Measurements from ENCODE around the gene FHIT.

- no peak for TF ChIP-seq REST (IDR thresholded peaks at IDR 0.05; ENCODE audit: insufficient read depth in 1 of 2, low read depth in 2 of 2, low read length in 2 of 2)
- no peak for TF ChIP-seq POLR2AphosphoS5 (IDR thresholded peaks at IDR 0.05; ENCODE audit: low read depth, low read length)
- no peak for TF ChIP-seq SIN3A (IDR thresholded peaks at IDR 0.05; ENCODE audit: borderline replicate concordance, insufficient read depth, low read length)
- no peak for TF ChIP-seq TAF1 (IDR thresholded peaks at IDR 0.05; ENCODE audit: borderline replicate concordance, insufficient read depth, low read length)
- TF ChIP-seq FOXP2 (optimal IDR thresholded peaks at IDR 0.05; ENCODE audit: borderline replicate concordance, extremely low read depth, extremely low read length, insufficient read depth) = no peak
Measured at GRCh38 chr3:60383345-60383744, 867.9 kb downstream of the FHIT start.
